Measurements from ENCODE around the gene PSIP1. TPM values are rescaled to one million over a fixed set of nuclear protein-coding genes. Genes with fewer than 3 reads are reported as not detected.

PSIP1 gene
- polyA plus RNA-seq, 1 donor (not counting 4 experiments of a cell fraction or from before 2014, with no cell fraction given): 14.7 TPM

DNA sequence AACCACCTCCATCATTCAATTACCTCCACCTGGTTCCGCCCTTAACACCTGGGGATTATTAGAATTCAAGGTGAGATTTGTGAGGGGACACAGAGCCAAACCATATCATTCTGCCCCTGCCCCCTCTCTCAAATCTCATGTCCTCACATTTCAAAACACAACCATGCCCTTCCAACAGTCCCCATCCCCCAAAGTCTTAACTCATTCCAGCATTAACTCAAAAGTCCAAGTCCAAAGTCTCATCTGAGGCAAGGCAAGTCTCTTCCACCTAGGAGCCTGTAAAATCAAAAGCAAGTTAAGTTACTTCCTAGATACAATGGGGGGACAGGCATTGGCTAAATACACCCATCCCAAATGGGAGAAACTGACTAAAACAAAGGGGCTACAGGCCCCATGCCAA, 18.8 kb downstream of the PSIP1 start:
- Histone ChIP-seq H4K20me1 (ENCODE audit: control insufficient read depth, extremely low read depth, insufficient read depth, low read length) (no peaks in the 10 kb centered on the region), H3K9me1 (ENCODE audit: control insufficient read depth, extremely low read depth, insufficient read depth, low read length) (no peaks in the 10 kb centered on the region), H3K4me2 (ENCODE audit: control insufficient read depth, extremely low read depth, insufficient read depth, low read depth, low read length) (no peak overlapping the region), H3K36me3 (ENCODE audit: control insufficient read depth in 2 of 2, extremely low read depth in 1 of 2, insufficient read depth in 2 of 2, low read length in 2 of 2) (no peaks in the 10 kb centered on the region), H3K79me2 (ENCODE audit: control insufficient read depth, insufficient read depth, low read length) (no peaks in the 10 kb centered on the region), H3K27me3 (ENCODE audit: control insufficient read depth, extremely low read depth, insufficient read depth, low read length) (no peaks in the 10 kb centered on the region), H3K9ac (ENCODE audit: control insufficient read depth, extremely low read depth, insufficient read depth, low read length) (no peak overlapping the region), H3K4me3 (ENCODE audit: control insufficient read depth in 2 of 3, extremely low read depth in 1 of 3, insufficient read depth in 2 of 3, low read depth in 1 of 3, low read length in 3 of 3) (no peak overlapping the region), H2AFZ (ENCODE audit: control insufficient read depth, low read length) (no peak overlapping the region), H3K27ac (ENCODE audit: control insufficient read depth, insufficient read depth, low read length) (no peak overlapping the region), H3K4me1 (ENCODE audit: control insufficient read depth, extremely low read depth, insufficient read depth, low read length) (no peaks in the 10 kb centered on the region), H3K9me3 (ENCODE audit: control insufficient read depth, low read depth, low read length) (no peaks in the 10 kb centered on the region)
- dilution Hi-C loops (cut with MboI; ENCODE audit: extremely low pct_ligation_motif_present, low sequenced_read_pairs): no loop called here
- DNase-seq (ENCODE audit: low read depth, low spot score) (no peak), FAIRE-seq (no peak)
- no peak for TF ChIP-seq EZH2 (IDR thresholded peaks at IDR 0.05; ENCODE audit: low read length)
- TF ChIP-seq, protein P1, sequence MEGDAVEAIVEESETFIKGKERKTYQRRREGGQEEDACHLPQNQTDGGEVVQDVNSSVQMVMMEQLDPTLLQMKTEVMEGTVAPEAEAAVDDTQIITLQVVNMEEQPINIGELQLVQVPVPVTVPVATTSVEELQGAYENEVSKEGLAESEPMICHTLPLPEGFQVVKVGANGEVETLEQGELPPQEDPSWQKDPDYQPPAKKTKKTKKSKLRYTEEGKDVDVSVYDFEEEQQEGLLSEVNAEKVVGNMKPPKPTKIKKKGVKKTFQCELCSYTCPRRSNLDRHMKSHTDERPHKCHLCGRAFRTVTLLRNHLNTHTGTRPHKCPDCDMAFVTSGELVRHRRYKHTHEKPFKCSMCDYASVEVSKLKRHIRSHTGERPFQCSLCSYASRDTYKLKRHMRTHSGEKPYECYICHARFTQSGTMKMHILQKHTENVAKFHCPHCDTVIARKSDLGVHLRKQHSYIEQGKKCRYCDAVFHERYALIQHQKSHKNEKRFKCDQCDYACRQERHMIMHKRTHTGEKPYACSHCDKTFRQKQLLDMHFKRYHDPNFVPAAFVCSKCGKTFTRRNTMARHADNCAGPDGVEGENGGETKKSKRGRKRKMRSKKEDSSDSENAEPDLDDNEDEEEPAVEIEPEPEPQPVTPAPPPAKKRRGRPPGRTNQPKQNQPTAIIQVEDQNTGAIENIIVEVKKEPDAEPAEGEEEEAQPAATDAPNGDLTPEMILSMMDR (optimal IDR thresholded peaks at IDR 0.05 in 1 of 3, IDR thresholded peaks at IDR 0.05 in 1 of 3, conservative IDR thresholded peaks at IDR 0.05 in 1 of 3; ENCODE audit: extremely low read depth in 1 of 3, insufficient read depth in 2 of 3, low read length in 3 of 3): no peak

DNA sequence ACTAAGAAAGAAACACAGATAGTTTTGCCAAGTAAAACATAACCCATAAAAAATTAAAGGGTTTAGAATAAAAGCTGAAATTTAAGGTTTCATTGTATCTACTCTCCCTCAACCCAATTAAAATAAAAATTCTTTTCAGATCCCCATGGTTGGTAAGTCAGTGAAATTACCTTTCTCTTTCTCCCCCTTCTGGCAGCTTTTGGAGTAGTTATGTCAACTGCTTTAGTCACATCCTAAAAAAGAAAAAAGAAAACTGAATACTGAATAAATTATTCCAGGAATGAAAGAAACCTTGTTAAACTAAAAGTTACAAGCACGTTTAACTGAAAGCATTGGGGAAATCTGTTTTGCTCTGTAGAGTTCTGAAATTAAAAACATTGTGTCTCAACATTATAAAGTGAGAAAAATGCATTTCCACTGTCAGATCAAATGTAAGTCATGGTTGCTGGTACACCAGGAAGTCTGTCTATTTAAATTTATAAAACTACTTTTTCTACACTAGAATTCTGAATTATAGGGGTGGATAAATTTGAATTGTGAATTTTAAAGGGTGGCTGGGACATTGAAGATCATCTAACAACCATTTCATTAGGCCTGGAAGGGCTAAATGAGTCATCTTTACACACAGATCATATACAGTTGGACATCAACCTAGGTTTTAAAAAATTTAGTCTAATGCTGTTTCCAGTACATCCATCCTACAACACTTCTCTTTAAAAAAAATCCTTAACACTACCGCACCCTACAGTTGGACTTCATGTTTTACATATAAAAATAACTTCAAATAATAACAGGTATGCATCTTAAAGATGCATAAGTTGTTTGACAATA, 24.7 kb downstream of the PSIP1 start:
- no peak for FAIRE-seq
- Histone ChIP-seq H3K79me2 (ENCODE audit: control insufficient read depth, insufficient read depth, low read length) (no peaks in the 10 kb centered on the region), H3K9me1 (ENCODE audit: control insufficient read depth, extremely low read depth, insufficient read depth, low read length) (no peaks in the 10 kb centered on the region), H3K27me3 (ENCODE audit: control insufficient read depth, extremely low read depth, insufficient read depth, low read length) (no peaks in the 10 kb centered on the region), H3K9me3 (ENCODE audit: control insufficient read depth, low read depth, low read length) (no peaks in the 10 kb centered on the region), H3K4me1 (ENCODE audit: control insufficient read depth, extremely low read depth, insufficient read depth, low read length) (no peaks in the 10 kb centered on the region), H3K4me2 (ENCODE audit: control insufficient read depth, extremely low read depth, insufficient read depth, low read depth, low read length) (no peak overlapping the region), H4K20me1 (ENCODE audit: control insufficient read depth, extremely low read depth, insufficient read depth, low read length) (no peaks in the 10 kb centered on the region), H3K9ac (ENCODE audit: control insufficient read depth, extremely low read depth, insufficient read depth, low read length) (no peak overlapping the region), H3K36me3 (ENCODE audit: control insufficient read depth in 2 of 2, extremely low read depth in 1 of 2, insufficient read depth in 2 of 2, low read length in 2 of 2) (no peaks in the 10 kb centered on the region), H3K4me3 (ENCODE audit: control insufficient read depth in 2 of 3, extremely low read depth in 1 of 3, insufficient read depth in 2 of 3, low read depth in 1 of 3, low read length in 3 of 3) (no peak overlapping the region), H2AFZ (ENCODE audit: control insufficient read depth, low read length) (no peak overlapping the region), H3K27ac (ENCODE audit: control insufficient read depth, insufficient read depth, low read length) (no peak overlapping the region)
- TF ChIP-seq EZH2 (IDR thresholded peaks at IDR 0.05; ENCODE audit: low read length): no peak
- TF ChIP-seq, protein P1 (optimal IDR thresholded peaks at IDR 0.05 in 1 of 3, IDR thresholded peaks at IDR 0.05 in 1 of 3, conservative IDR thresholded peaks at IDR 0.05 in 1 of 3; ENCODE audit: extremely low read depth in 1 of 3, insufficient read depth in 2 of 3, low read length in 3 of 3): peak in 2 of 3 experiments; percentile 25 to 38
- dilution Hi-C loops (cut with MboI; ENCODE audit: extremely low pct_ligation_motif_present, low sequenced_read_pairs): no loop called here
- no peak for DNase-seq (ENCODE audit: low read depth, low spot score)
